RPMI7951 (cell line): ENCODE data around the gene VGLL3. TPM values are rescaled to one million over a fixed set of nuclear protein-coding genes. Genes with fewer than 3 reads are reported as not detected.

Experiments
- DNase-seq: peaks from one replicate; pipeline ENCODE4 v3.0.0-alpha.2; 2012; ENCODE audit warnings: low read depth
- total RNA-seq: library from RNA; depleted of rRNA; stranded (reverse); fragments of >200 nt; shearing (Covaris generic); gene quantifications from 2 replicates; pipeline ENCODE4 v1.2.3, GENCODE V29; 2014; rRNA removed

The VGLL3 gene
- total RNA-seq, result 10.4 and 19.8 TPM in 2 replicates

- DNase-seq, result peak; percentile 90
Observed at GRCh38 chr3:86990734-86991481, at the start of gene VGLL3. Gene VGLL3 (minus strand): TSS chr3:86991149. CDS start chr3:86990743, 406 bp downstream.

GRCh38 chr3:87037652-87038051, 46.7 kb upstream of the VGLL3 start:
- DNase-seq, result no peak

GRCh38 chr3:87036671-87037070, 45.7 kb upstream of the VGLL3 start:
- no peak for DNase-seq

- no peak for DNase-seq
Observed at GRCh38 chr3:87035339-87035738, 44.4 kb upstream of the VGLL3 start.

GRCh38 chr3:87033205-87033604, 42.3 kb upstream of the VGLL3 start:
- no peak for DNase-seq

GRCh38 chr3:87025661-87026645, 35.0 kb upstream of the VGLL3 start:
- no peak for DNase-seq

GRCh38 chr3:87017370-87017769, 26.4 kb upstream of the VGLL3 start:
- peak; percentile 22 for DNase-seq

GRCh38 chr3:87009271-87009670, 18.3 kb upstream of the VGLL3 start:
- DNase-seq, result no peak

- no peak for DNase-seq
Observed at GRCh38 chr3:87006844-87007439, 16.0 kb upstream of the VGLL3 start.

GRCh38 chr3:87004883-87005282, 13.9 kb upstream of the VGLL3 start:
- no peak for DNase-seq

GRCh38 chr3:87002346-87002745, 11.4 kb upstream of the VGLL3 start:
- DNase-seq, result no peak

GRCh38 chr3:87001473-87002098, 10.6 kb upstream of the VGLL3 start:
- no peak for DNase-seq

- no peak for DNase-seq
Observed at GRCh38 chr3:87000940-87001339, 10.0 kb upstream of the VGLL3 start.

GRCh38 chr3:86998569-86998968, 7.6 kb upstream of the VGLL3 start:
- DNase-seq, result no peak

GRCh38 chr3:86996261-86996955, 5.5 kb upstream of the VGLL3 start:
- DNase-seq, result no peak

GRCh38 chr3:86995537-86995936, 4.6 kb upstream of the VGLL3 start:
- DNase-seq, result peak; percentile 88

- peak; percentile 83 for DNase-seq
Observed at GRCh38 chr3:86993704-86994103, 2.8 kb upstream of the VGLL3 start.

- DNase-seq, result no peak
Observed at GRCh38 chr3:86991840-86992435, 989 bp upstream of the VGLL3 start.

GRCh38 chr3:86991482-86991815, 500 bp upstream of the VGLL3 start:
- DNase-seq, result no peak

- DNase-seq, result no peak
Observed at GRCh38 chr3:86990012-86990733, 776 bp downstream of the VGLL3 start.
